SK-N-SH (cell line): ENCODE data around the gene APLP2. TPM values are rescaled to one million over a fixed set of nuclear protein-coding genes. Genes with fewer than 3 reads are reported as not detected.

Source experiments
- CTCF ChIA-PET: fragments of 300-600, 350-600 bp; formaldehyde crosslinking; extraction: SDS; loops from one replicate; lab custom pipeline; 2021; lab: Yijun Ruan, JAX
- POLR2A ChIA-PET: fragments of 350-600 bp; sonication (Branson Sonifier 250); formaldehyde crosslinking; extraction: SDS; loops from one replicate; lab custom pipeline; 2020; ENCODE audit warnings: antibody characterized with exemption, inconsistent platforms; lab: Yijun Ruan, JAX
- DNase-seq: peaks from one replicate; pipeline ENCODE4 v3.0.0; 2012
- H2AFZ ChIP-seq: fragments of 200-600 bp; sonication (generic); 2 replicates; pipeline ENCODE4 v1.8.1; 2016; ENCODE audit warnings: antibody characterized with exemption, mild to moderate bottlenecking, low read depth
- H3F3A ChIP-seq: fragments of 200-600 bp; sonication (generic); replicated peaks from 2 replicates; pipeline ENCODE3; 2016; ENCODE audit warnings: antibody characterized with exemption, mild to moderate bottlenecking; ENCODE audit not compliant: insufficient read depth
- H3K27ac ChIP-seq, 2 experiments: fragments of 200-500 bp in 1 of 2; fragments of 200-600 bp in 1 of 2; sonication (Bioruptor generic) in 1 of 2; sonication (generic), shearing (Covaris generic) in 1 of 2; 2 replicates each; pipeline versions ENCODE4 v1.5.1 to v1.6.1; 2014 to 2016; ENCODE audit warnings: low read depth in 2 of 2, inconsistent platforms in 1 of 2, low read length in 1 of 2, mild to moderate bottlenecking in 1 of 2, mixed read lengths in 1 of 2
- H3K27me3 ChIP-seq: fragments of 200-600 bp; sonication (generic), shearing (Covaris generic); 2 replicates; pipeline ENCODE4 v1.6.1; 2016; ENCODE audit warnings: mixed run types; ENCODE audit not compliant: insufficient read depth
- H3K36me3 ChIP-seq, 2 experiments: fragments of 200-500 bp in 1 of 2; fragments of 200-600 bp in 1 of 2; sonication (Bioruptor generic) in 1 of 2; sonication (generic) in 1 of 2; replicated peaks in 1 of 2; 2 replicates each; pipeline versions ENCODE3 to v1.5.1; 2014 to 2016; ENCODE audit warnings: low read length in 1 of 2, mild to moderate bottlenecking in 1 of 2; ENCODE audit not compliant: insufficient read depth in 2 of 2, control insufficient read depth in 1 of 2
- H3K4me1 ChIP-seq, 2 experiments: fragments of 200-500 bp in 1 of 2; fragments of 200-600 bp in 1 of 2; sonication (Bioruptor generic) in 1 of 2; sonication (generic), shearing (Covaris generic) in 1 of 2; 2 replicates each; pipeline versions ENCODE4 v1.5.1 to v1.6.1; 2014 to 2016; ENCODE audit warnings: low read depth in 1 of 2, low read length in 1 of 2, mixed run types in 1 of 2; ENCODE audit not compliant: insufficient read depth in 2 of 2, control insufficient read depth in 1 of 2
- H3K4me2 ChIP-seq: fragments of 200-600 bp; sonication (generic), shearing (Covaris generic); 2 replicates; pipeline ENCODE4 v1.6.1; 2017; ENCODE audit warnings: mixed run types
- H3K4me3 ChIP-seq, 2 experiments: fragments of 200-500 bp in 1 of 2; fragments of 200-600 bp in 1 of 2; sonication (Bioruptor generic) in 1 of 2; sonication (generic), shearing (Covaris generic) in 1 of 2; 2 replicates each; pipeline versions ENCODE4 v1.5.1 to v1.8.1; 2014 to 2016; ENCODE audit warnings: low read depth in 2 of 2, inconsistent platforms in 1 of 2, low read length in 1 of 2, mild to moderate bottlenecking in 1 of 2, mixed read lengths in 1 of 2, moderate library complexity in 1 of 2
- H3K79me2 ChIP-seq: fragments of 200-600 bp; sonication (generic); 2 replicates; pipeline ENCODE4 v1.8.1; 2017; ENCODE audit warnings: mild to moderate bottlenecking; ENCODE audit not compliant: insufficient read depth
- H3K9ac ChIP-seq: fragments of 200-600 bp; sonication (generic); 2 replicates; pipeline ENCODE4 v1.6.1; 2017; ENCODE audit warnings: mixed run types
- H3K9me2 ChIP-seq: fragments of 200-600 bp; sonication (generic); 2 replicates; pipeline ENCODE4 v1.6.1; 2017; ENCODE audit warnings: mixed run types
- H3K9me3 ChIP-seq: fragments of 200-600 bp; sonication (generic); 2 replicates; pipeline ENCODE4 v1.6.1; 2017; ENCODE audit warnings: mixed run types, mild to moderate bottlenecking, moderate library complexity
- H4K20me1 ChIP-seq: fragments of 200-600 bp; sonication (generic); 2 replicates; pipeline ENCODE4 v1.6.1; 2017; ENCODE audit warnings: mild to moderate bottlenecking, mixed run types; ENCODE audit not compliant: insufficient read depth
- CHD2 ChIP-seq: fragments of 150-350 bp; IDR thresholded peaks from 2 replicates; pipeline ENCODE4 v1.6.1; 2018; ENCODE audit warnings: low read length; ENCODE audit not compliant: partially characterized antibody
- CTCF ChIP-seq: fragments of 200-600 bp; sonication (generic); IDR thresholded peaks from 2 replicates; pipeline ENCODE4 v1.6.1; 2017; ENCODE audit warnings: antibody characterized with exemption, mild to moderate bottlenecking, moderate library complexity
- EP300 ChIP-seq, 2 experiments: IDR thresholded peaks; 2 replicates each; pipeline versions ENCODE4 v1.4.0 to v1.6.1; 2012; ENCODE audit warnings: borderline replicate concordance in 1 of 2, low read depth in 1 of 2, low read length in 1 of 2
- EZH2phosphoT487 ChIP-seq: fragments of 200-600 bp; sonication (generic); IDR thresholded peaks from 2 replicates; pipeline ENCODE4 v1.6.1; 2017; ENCODE audit warnings: low read depth, mixed run types, mild to moderate bottlenecking, antibody characterized with exemption, moderate library complexity, borderline replicate concordance
- FOSL2 ChIP-seq: IDR thresholded peaks from 2 replicates; pipeline ENCODE4 v1.4.0; 2012; ENCODE audit warnings: low read depth, mild to moderate bottlenecking, moderate library complexity, borderline replicate concordance
- FOXM1 ChIP-seq: IDR thresholded peaks from 2 replicates; pipeline ENCODE4 v1.4.0; 2012; ENCODE audit warnings: low read depth, mild to moderate bottlenecking
- GABPA ChIP-seq: IDR thresholded peaks from 2 replicates; pipeline ENCODE4 v1.4.0; 2012; ENCODE audit warnings: low read depth, mild to moderate bottlenecking
- JUND ChIP-seq: IDR thresholded peaks from 2 replicates; pipeline ENCODE4 v1.4.0; 2012
- MEF2A ChIP-seq: IDR thresholded peaks from 2 replicates; pipeline ENCODE4 v1.4.0; 2012; ENCODE audit warnings: low read depth, borderline replicate concordance
- MXI1 ChIP-seq: IDR thresholded peaks from 2 replicates; pipeline ENCODE4 v1.6.1; 2012; ENCODE audit warnings: mild to moderate bottlenecking, low read depth, low read length, improper control_type of control experiment
- PBX3 ChIP-seq: IDR thresholded peaks from 2 replicates; pipeline ENCODE4; 2012
- RCOR1 ChIP-seq: fragments of 150-350 bp; IDR thresholded peaks from 2 replicates; pipeline ENCODE4 v1.6.1; 2017; ENCODE audit warnings: antibody characterized with exemption, low read length
- REST ChIP-seq: IDR thresholded peaks from 2 replicates; pipeline ENCODE4 v1.6.1; 2012; ENCODE audit warnings: mild to moderate bottlenecking, low read depth, low read length, moderate library complexity
- RFX5 ChIP-seq: IDR thresholded peaks from 2 replicates; pipeline ENCODE4 v1.6.1; 2012; ENCODE audit warnings: mild to moderate bottlenecking, improper control_type of control experiment, low read length
- RXRA ChIP-seq: IDR thresholded peaks from 2 replicates; pipeline ENCODE4 v1.4.0; 2012; ENCODE audit warnings: low read depth, mild to moderate bottlenecking, borderline replicate concordance
- SMC3 ChIP-seq: IDR thresholded peaks from 2 replicates; pipeline ENCODE4 v1.6.1; 2012; ENCODE audit warnings: low read depth, low read length, improper control_type of control experiment
- TCF12 ChIP-seq: IDR thresholded peaks from 2 replicates; pipeline ENCODE4 v1.4.0; 2012
- USF2 ChIP-seq: fragments of 150-350 bp; IDR thresholded peaks from 2 replicates; pipeline ENCODE4 v1.6.1; 2017; ENCODE audit warnings: antibody characterized with exemption, low read length, low read depth, borderline replicate concordance
- YY1 ChIP-seq: IDR thresholded peaks from 2 replicates; pipeline ENCODE4 v1.4.0; 2012; ENCODE audit warnings: low read depth, mild to moderate bottlenecking
- ZBTB33 ChIP-seq: IDR thresholded peaks from 2 replicates; pipeline ENCODE4 v1.4.0; 2012; ENCODE audit warnings: low read depth, borderline replicate concordance
- WGBS: methylation state at CpG from one replicate; pipeline ENCODE4 v1.1.6; 2017; ENCODE audit warnings: low lambda C conversion rate; 5-methylcytosine and 5-hydroxymethylcytosine counted together
- polyA plus RNA-seq, 3 experiments: library from polyadenylated mRNA; depleted of rRNA; stranded (reverse); fragments of >200 nt; gene quantifications; 2 replicates each; pipeline ENCODE4 v1.2.3, GENCODE V29; 2012

APLP2 gene
- polyA plus RNA-seq, 1 of the 3 experiments (the other 2 are of a cell fraction) = 424 TPM

- 89% methylated on average over 13 of the region's 14 CpGs for WGBS
- no peak overlapping the region for H2AFZ ChIP-seq
- H3K36me3 ChIP-seq = no peaks in the 10 kb centered on the region
- H3K9me3 ChIP-seq = no peaks in the 10 kb centered on the region
- H3K79me2 ChIP-seq = no peaks in the 10 kb centered on the region
- DNase-seq = no peak
- no peak for TF ChIP-seq ZBTB33
- TF ChIP-seq EP300 (IDR thresholded peaks at IDR 0.05; ENCODE audit: borderline replicate concordance in 1 of 2, low read depth in 1 of 2, low read length in 1 of 2) = no peak
- TF ChIP-seq SMC3 = no peak
- no peak for TF ChIP-seq TCF12
- no peak for TF ChIP-seq CHD2
- no peak for TF ChIP-seq RCOR1
- no peak for TF ChIP-seq CTCF
- no peak for TF ChIP-seq YY1
- TF ChIP-seq USF2 = no peak
- TF ChIP-seq GABPA = no peak
- no peak for TF ChIP-seq MXI1
- TF ChIP-seq JUND = no peak
- no peak for TF ChIP-seq FOXM1
- no peak for TF ChIP-seq RFX5
- TF ChIP-seq RXRA = no peak
- no peak for TF ChIP-seq EZH2phosphoT487
- TF ChIP-seq PBX3 = no peak
- TF ChIP-seq FOSL2 = no peak
- TF ChIP-seq REST = no peak
- no peak for TF ChIP-seq MEF2A
- TF ChIP-seq, all 33 proteins: peak for 0
- no peak overlapping the region for H3K9ac ChIP-seq
- H3K9me2 ChIP-seq = no peaks in the 10 kb centered on the region
- no peaks in the 10 kb centered on the region for H3F3A ChIP-seq
- peaks cover 0 to 3% of the 10 kb centered on the region in 2 experiments; a peak in 2 of 4 replicates for H3K4me1 ChIP-seq
- H4K20me1 ChIP-seq = no peaks in the 10 kb centered on the region
- ChIA-PET CTCF (no interaction called here), POLR2A (no interaction called here)
- no peak overlapping the region for H3K27ac ChIP-seq
- peaks cover 22% of the 10 kb centered on the region; the same call in 1 of the 2 replicates for H3K27me3 ChIP-seq
- H3K4me3 ChIP-seq = no peak overlapping the region
- no peak overlapping the region for H3K4me2 ChIP-seq
Measured at GRCh38 chr11:130159139-130159538, 89.4 kb downstream of the APLP2 start.
